Fibroblast of the aortic adventitia (primary cell): ENCODE results near the gene MRPS17. TPM values are rescaled to one million over a fixed set of nuclear protein-coding genes. Genes with fewer than 3 reads are reported as not detected.
"Not testable (repeated sequence)": the region's sequence is repeated elsewhere in the genome, so short reads cannot be mapped to it uniquely, and the experiment has no call there.

ENCODE experiments used
- DNase-seq: peaks from one replicate; pipeline ENCODE4 v3.0.0-alpha.2; 2010; ENCODE audit warnings: low read depth
- H3K4me3 ChIP-seq: 2 replicates; pipeline ENCODE4 v1.5.1; 2011; ENCODE audit warnings: low read depth, mild to moderate bottlenecking, control low read depth, low read length, moderate library complexity
- total RNA-seq: library from RNA; depleted of rRNA; stranded (reverse); fragments of >200 nt; gene quantifications from 2 replicates; pipeline ENCODE4 v1.2.3, GENCODE V29; 2012; ENCODE audit warnings: low replicate concordance
- TF ChIP-seq, protein P1 (sequence below): IDR thresholded peaks from 2 replicates; pipeline ENCODE4 v1.5.1; 2011; ENCODE audit warnings: mild to moderate bottlenecking, low read length, control low read depth, inconsistent platforms; ENCODE audit not compliant: insufficient read depth

Gene MRPS17
- total RNA-seq, 1 donor, result 15.8 TPM

GRCh38 chr7:55939514-55940123, 12.1 kb upstream of the MRPS17 start:
- TF ChIP-seq, protein P1, sequence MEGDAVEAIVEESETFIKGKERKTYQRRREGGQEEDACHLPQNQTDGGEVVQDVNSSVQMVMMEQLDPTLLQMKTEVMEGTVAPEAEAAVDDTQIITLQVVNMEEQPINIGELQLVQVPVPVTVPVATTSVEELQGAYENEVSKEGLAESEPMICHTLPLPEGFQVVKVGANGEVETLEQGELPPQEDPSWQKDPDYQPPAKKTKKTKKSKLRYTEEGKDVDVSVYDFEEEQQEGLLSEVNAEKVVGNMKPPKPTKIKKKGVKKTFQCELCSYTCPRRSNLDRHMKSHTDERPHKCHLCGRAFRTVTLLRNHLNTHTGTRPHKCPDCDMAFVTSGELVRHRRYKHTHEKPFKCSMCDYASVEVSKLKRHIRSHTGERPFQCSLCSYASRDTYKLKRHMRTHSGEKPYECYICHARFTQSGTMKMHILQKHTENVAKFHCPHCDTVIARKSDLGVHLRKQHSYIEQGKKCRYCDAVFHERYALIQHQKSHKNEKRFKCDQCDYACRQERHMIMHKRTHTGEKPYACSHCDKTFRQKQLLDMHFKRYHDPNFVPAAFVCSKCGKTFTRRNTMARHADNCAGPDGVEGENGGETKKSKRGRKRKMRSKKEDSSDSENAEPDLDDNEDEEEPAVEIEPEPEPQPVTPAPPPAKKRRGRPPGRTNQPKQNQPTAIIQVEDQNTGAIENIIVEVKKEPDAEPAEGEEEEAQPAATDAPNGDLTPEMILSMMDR, result no peak
- H3K4me3 ChIP-seq, result no peak overlapping the region
- DNase-seq, result no peak

GRCh38 chr7:55946545-55946944, 5.1 kb upstream of the MRPS17 start:
- TF ChIP-seq, protein P1, result no peak
- DNase-seq, result no peak

DNA sequence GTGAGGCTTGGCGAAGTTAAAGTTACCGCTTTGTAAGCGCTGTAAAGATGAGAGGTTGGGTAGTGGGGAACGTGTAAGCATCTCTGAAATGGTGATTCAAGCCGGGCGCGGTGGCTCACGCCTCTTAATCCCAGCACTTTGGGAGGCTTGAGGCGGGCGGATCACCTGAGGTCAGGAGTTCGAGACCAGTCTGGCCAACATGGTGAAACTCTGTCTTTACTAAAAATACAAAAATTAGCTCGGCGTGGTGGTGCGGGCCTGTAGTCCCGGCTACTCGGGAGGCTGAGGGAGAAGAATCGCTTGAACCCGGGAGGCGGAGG, 635 bp downstream of the MRPS17 start:
- not testable (repeated sequence) for DNase-seq
- H3K4me3 ChIP-seq, result peak overlapping the region; percentile 98

More at GRCh38 chr7:55946545-55946944, 5.1 kb upstream of the MRPS17 start:
- no peak overlapping the region for H3K4me3 ChIP-seq

- H3K4me3 ChIP-seq, result no peak overlapping the region
- TF ChIP-seq, protein P1, result no peak
- DNase-seq, result no peak
Measured at GRCh38 chr7:55953707-55954475, 2.2 kb downstream of the MRPS17 start.

GRCh38 chr7:55957190-55957589, 5.5 kb downstream of the MRPS17 start:
- DNase-seq, result no peak

GRCh38 chr7:55962014-55962413, 10.3 kb downstream of the MRPS17 start:
- TF ChIP-seq, protein P1, result no peak
- no peak for DNase-seq
- no peak overlapping the region for H3K4me3 ChIP-seq

More at GRCh38 chr7:55957190-55957589, 5.5 kb downstream of the MRPS17 start:
- TF ChIP-seq, protein P1, result no peak
- H3K4me3 ChIP-seq, result no peak overlapping the region

- H3K4me3 ChIP-seq, result peak overlapping the region; percentile 73
- no peak for DNase-seq
- TF ChIP-seq, protein P1, result no peak
Measured at GRCh38 chr7:55963584-55964168, 12.0 kb downstream of the MRPS17 start.
